GM13976 (cell line): ENCODE measurements around the gene CTNNA2.

Experiments used
- DNase-seq: peaks from one replicate; pipeline ENCODE4 v3.0.0; 2012; ENCODE audit warnings: low spot score
- in situ Hi-C: fragments of 300-500 bp; cut with MboI; formaldehyde crosslinking; loops from one replicate; pipeline ENCODE4 v1.12.0; 2022; ENCODE audit warnings: low sequenced_read_pairs, mixed read lengths, inconsistent platforms; ENCODE audit not compliant: unreplicated experiment
- TF ChIP-seq, protein P1 (sequence below): IDR thresholded peaks from 2 replicates; pipeline ENCODE4 v1.5.1; 2012; ENCODE audit warnings: borderline replicate concordance, mild to moderate bottlenecking; ENCODE audit not compliant: insufficient read depth; ENCODE audit errors: extremely low read depth, missing control alignments, control extremely low read depth

The CTNNA2 gene

DNA sequence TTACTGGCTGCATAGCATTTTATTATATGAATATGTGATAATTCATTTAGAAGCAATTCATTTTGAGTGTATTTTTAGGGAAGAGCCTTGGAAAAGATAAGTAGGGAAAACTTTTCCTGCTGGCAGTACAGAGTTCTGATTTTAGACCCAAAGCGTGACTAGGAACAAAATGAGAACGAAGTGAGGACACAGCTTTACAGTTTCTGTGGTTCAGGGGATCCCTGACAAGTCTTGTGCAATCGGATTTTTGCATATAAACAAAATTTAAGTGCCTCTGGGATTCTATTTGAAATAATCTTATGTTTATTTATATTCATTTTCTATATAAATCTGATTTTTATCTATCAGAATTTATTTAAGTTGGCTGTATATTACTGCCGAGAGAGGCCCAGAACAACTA lies 402.6 kb downstream of the CTNNA2 start:
- DNase-seq, result no peak
- in situ Hi-C loops, result no loop called here
- TF ChIP-seq, protein P1, sequence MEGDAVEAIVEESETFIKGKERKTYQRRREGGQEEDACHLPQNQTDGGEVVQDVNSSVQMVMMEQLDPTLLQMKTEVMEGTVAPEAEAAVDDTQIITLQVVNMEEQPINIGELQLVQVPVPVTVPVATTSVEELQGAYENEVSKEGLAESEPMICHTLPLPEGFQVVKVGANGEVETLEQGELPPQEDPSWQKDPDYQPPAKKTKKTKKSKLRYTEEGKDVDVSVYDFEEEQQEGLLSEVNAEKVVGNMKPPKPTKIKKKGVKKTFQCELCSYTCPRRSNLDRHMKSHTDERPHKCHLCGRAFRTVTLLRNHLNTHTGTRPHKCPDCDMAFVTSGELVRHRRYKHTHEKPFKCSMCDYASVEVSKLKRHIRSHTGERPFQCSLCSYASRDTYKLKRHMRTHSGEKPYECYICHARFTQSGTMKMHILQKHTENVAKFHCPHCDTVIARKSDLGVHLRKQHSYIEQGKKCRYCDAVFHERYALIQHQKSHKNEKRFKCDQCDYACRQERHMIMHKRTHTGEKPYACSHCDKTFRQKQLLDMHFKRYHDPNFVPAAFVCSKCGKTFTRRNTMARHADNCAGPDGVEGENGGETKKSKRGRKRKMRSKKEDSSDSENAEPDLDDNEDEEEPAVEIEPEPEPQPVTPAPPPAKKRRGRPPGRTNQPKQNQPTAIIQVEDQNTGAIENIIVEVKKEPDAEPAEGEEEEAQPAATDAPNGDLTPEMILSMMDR, result no peak

DNA sequence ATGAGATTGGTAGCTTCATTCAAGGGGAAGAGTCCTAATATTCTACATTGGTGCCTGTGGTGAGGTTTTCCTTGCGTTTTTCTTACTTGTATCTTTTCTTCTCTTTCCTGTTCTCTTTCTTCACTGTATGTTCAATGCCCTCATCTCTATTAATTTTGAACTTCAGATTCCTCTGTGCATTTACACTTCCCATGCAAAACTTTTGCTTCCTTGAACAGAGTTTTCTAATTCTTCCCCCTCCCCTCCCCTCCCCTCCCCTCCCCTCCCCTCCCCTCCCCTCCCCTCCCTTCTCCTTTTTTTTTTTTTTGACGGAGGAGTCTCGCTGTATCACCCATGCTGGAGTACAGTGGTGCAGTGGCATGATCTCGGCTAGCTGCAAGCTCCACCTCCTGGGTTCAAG lies 403.4 kb downstream of the CTNNA2 start:
- TF ChIP-seq, protein P1, result no peak

DNA sequence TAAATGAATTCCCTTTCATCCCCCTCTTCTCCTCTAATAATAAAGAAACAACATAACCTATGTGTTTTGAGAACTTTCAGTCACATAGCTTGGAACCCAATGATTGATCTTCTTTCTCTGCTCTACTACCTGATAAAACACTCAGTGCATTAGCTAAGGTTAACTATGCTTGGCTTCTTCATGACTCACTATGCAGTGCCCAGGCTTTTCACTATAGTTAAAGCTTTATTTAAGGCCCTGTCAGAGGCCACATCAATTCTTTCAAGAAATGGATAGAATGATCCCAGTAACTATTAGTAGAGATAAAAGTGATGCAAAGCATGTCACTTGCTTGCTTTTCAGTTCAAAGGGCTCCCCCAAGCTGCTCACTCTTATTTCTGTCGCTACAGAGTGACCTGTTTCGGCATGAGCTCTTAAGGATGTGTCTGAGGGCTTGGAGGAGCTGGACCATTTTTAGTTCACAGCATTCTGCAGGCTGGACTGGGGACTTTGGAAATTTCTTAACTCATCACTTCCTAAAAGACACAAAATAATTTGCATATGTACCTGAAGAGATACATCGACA lies 407.7 kb downstream of the CTNNA2 start:
- TF ChIP-seq, protein P1, result no peak
- in situ Hi-C loops, result no loop called here

More for the DNA sequence above, 403.4 kb downstream of the CTNNA2 start:
- DNase-seq, result no peak
- in situ Hi-C loops, result no loop called here

DNA sequence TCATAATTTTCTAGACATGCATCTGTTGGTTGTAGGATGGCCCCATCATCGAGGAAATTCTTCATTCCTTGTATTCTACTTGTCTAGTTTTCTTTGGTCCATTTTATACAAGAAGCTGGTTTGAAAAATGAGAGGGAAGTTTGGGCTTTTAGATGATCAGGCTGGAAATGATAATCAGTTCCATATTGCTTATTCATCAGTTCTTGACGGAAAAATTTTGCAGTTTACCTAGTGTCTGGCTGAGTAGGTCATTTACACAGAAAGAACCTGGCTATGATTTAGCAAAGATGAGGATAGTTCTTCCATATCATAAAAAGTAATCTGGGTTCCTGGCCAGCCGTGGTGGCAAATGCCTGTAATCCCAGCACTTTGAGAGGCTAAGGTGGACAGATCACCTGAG lies 416.8 kb downstream of the CTNNA2 start:
- DNase-seq, result no peak
- TF ChIP-seq, protein P1, result no peak
- in situ Hi-C loops, result no loop called here

More for the DNA sequence above, 407.7 kb downstream of the CTNNA2 start:
- DNase-seq, result no peak

DNA sequence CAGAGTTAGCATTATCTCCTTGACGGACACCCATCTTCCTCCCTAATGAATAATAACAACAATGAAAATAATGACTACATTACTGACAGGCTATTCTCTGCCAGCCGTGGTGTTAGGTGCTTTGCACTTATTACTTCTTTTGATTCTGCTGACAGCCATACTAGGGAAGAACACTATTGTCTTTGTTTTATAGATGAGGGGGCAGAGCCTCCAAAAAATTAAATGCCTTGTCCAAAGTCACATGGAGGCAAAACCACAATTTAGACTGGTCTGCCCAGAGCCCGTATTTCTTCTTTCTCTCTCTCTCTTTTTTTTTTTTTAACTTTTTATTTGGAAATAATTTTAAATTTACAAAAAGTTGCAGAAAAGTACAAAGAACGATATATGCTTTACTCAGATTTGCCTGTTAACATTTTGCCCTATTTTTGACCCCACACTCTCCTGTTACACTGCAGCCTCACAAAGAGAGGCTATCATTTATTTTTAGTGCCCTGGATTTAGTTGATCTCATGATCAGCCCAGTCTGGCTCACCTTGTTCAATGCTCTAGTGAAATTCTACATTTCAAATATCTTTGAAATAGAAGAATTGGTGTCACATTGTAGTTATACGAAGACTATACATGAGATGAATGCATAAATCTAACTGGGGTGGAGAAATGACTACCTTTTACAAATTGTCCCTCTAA lies 422.3 kb downstream of the CTNNA2 start:
- no peak for DNase-seq
- TF ChIP-seq, protein P1, result no peak
- in situ Hi-C loops, result no loop called here

DNA sequence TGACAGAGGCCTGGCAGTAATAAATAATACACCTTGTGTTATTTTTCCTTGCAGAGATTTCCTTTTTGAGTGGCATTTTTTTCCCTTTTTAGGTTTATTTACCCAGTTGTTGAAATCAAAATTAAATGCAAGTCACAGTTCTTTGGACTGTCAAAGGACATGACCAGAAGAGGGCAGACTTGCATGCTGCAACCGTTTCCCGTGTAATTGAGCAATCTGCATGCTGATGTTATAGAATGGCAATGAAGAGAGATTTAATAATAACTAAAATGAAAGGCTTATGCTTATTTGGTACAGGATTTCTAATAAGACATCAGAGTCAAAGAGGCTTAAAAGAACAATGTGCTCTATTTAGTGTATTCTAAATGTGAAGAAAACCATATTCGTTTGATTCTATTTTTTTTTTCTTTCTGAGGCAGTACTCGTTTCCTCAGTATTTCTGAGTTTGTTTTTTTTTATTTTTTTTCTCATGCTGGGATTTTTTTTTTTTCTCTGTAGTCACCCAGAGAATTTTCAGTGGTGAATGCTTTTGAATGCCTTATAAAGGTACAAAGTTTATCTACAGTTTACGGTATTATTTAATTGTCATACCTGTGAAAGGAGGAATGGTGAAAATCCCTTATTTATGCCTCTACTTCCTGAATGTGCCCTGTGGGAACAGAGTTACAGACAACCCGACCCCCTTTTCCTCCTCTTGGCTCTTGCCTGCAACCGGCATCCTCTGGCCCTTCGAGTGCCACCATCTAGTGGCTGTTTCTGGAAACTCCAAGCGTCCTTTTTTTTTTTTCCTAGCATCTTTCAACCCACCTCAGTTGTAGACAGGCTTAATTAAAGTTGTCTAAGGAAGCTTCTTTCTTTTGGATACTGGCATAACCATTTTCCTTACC lies 423.2 kb downstream of the CTNNA2 start:
- in situ Hi-C loops, result no loop called here
- DNase-seq, result no peak
- TF ChIP-seq, protein P1, result peak; percentile 57
